Mesenchymal stem cell (in vitro differentiated cells and primary cell): ENCODE data around the gene PTK6.

ENCODE experiments used
- DNase-seq: peaks from one replicate; pipeline ENCODE4 v3.0.0-alpha.2; 2013
- H2AFZ ChIP-seq: one replicate; pipeline ENCODE4 v1.6.1; 2013; ENCODE audit warnings: low read depth, mild to moderate bottlenecking, control low read depth, inconsistent platforms, low read length, moderate library complexity
- H2AK5ac ChIP-seq: 2 replicates; pipeline ENCODE4 v1.6.1; 2013; ENCODE audit warnings: low read length, moderate library complexity, mild to moderate bottlenecking, inconsistent platforms; ENCODE audit not compliant: severe bottlenecking
- H2BK120ac ChIP-seq: one replicate; pipeline ENCODE4 v1.6.1; 2013; ENCODE audit warnings: low read depth, mild to moderate bottlenecking, inconsistent platforms, low read length, moderate library complexity
- H2BK12ac ChIP-seq, 2 experiments: one replicate each; pipeline ENCODE4 v1.6.1; 2013; ENCODE audit warnings: inconsistent platforms in 2 of 2, low read length in 2 of 2, mild to moderate bottlenecking in 2 of 2, moderate library complexity in 2 of 2, control low read depth in 1 of 2
- H2BK15ac ChIP-seq: one replicate; pipeline ENCODE4 v1.6.1; 2013; ENCODE audit warnings: mild to moderate bottlenecking, low read depth, inconsistent platforms; ENCODE audit not compliant: poor library complexity, severe bottlenecking
- H2BK5ac ChIP-seq: 2 replicates; pipeline ENCODE4 v1.6.1; 2013; ENCODE audit warnings: low read depth, mild to moderate bottlenecking, low read length, control low read depth, inconsistent platforms; ENCODE audit not compliant: poor library complexity, severe bottlenecking
- H3K14ac ChIP-seq, 2 experiments: one replicate each; pipeline ENCODE4 v1.6.1; 2013; ENCODE audit warnings: inconsistent platforms in 2 of 2, low read length in 2 of 2, control low read depth in 1 of 2, mild to moderate bottlenecking in 1 of 2, moderate library complexity in 1 of 2
- H3K18ac ChIP-seq, 2 experiments: one replicate each; pipeline ENCODE4 v1.6.1; 2013; ENCODE audit warnings: inconsistent platforms in 2 of 2, low read length in 2 of 2, control low read depth in 1 of 2, low read depth in 1 of 2, mild to moderate bottlenecking in 1 of 2
- H3K23ac ChIP-seq, 2 experiments: one replicate each; pipeline ENCODE4 v1.6.1; 2013; ENCODE audit warnings: inconsistent platforms in 2 of 2, low read length in 2 of 2, mild to moderate bottlenecking in 2 of 2, moderate library complexity in 2 of 2, control low read depth in 1 of 2
- H3K27ac ChIP-seq: 2 replicates; pipeline ENCODE4 v1.5.1; 2013; ENCODE audit warnings: mild to moderate bottlenecking, moderate library complexity, low read length, control low read depth, inconsistent platforms; ENCODE audit not compliant: poor library complexity, severe bottlenecking
- H3K27me3 ChIP-seq, 2 experiments: 2 replicates each; pipeline versions ENCODE4 v1.6.1 to v1.7.0; 2013; ENCODE audit warnings: low read length in 2 of 2, mild to moderate bottlenecking in 2 of 2, moderate library complexity in 2 of 2, control low read depth in 1 of 2, inconsistent platforms in 1 of 2; ENCODE audit not compliant: control insufficient read depth in 1 of 2, insufficient read depth in 1 of 2
- H3K36me3 ChIP-seq, 2 experiments: 2 replicates each; pipeline versions ENCODE4 v1.6.1 to v1.7.0; 2013; ENCODE audit warnings: low read length in 2 of 2, control low read depth in 1 of 2, inconsistent platforms in 1 of 2, low read depth in 1 of 2, mild to moderate bottlenecking in 1 of 2; ENCODE audit not compliant: insufficient read depth in 2 of 2, control insufficient read depth in 1 of 2
- H3K4ac ChIP-seq, 2 experiments: one replicate each; pipeline ENCODE4 v1.6.1; 2013; ENCODE audit warnings: inconsistent platforms in 2 of 2, low read length in 2 of 2, mild to moderate bottlenecking in 2 of 2, moderate library complexity in 2 of 2, control low read depth in 1 of 2, low read depth in 1 of 2
- H3K4me1 ChIP-seq: 2 replicates; pipeline ENCODE4 v1.6.1; 2013; ENCODE audit warnings: low read depth, low read length, control low read depth; ENCODE audit not compliant: control insufficient read depth, insufficient read depth
- H3K4me2 ChIP-seq: 2 replicates; pipeline ENCODE4 v1.6.1; 2013; ENCODE audit warnings: low read length, mild to moderate bottlenecking, inconsistent platforms; ENCODE audit not compliant: poor library complexity, severe bottlenecking
- H3K4me3 ChIP-seq, 2 experiments: 2 replicates each; pipeline versions ENCODE4 v1.5.1 to v1.7.0; 2013; ENCODE audit warnings: low read length in 2 of 2, mild to moderate bottlenecking in 2 of 2, control low read depth in 1 of 2, low read depth in 1 of 2; ENCODE audit not compliant: insufficient read depth in 1 of 2
- H3K79me1 ChIP-seq: replicated peaks from 2 replicates; pipeline ENCODE4 v1.6.1; 2013; ENCODE audit warnings: mild to moderate bottlenecking, control low read depth, low read length, inconsistent platforms; ENCODE audit not compliant: poor library complexity, severe bottlenecking
- H3K9ac ChIP-seq: 2 replicates; pipeline ENCODE4 v1.7.0; 2013; ENCODE audit warnings: mild to moderate bottlenecking, low read length, moderate library complexity
- H3K9me3 ChIP-seq: 2 replicates; pipeline ENCODE4 v1.7.0; 2013; ENCODE audit warnings: mild to moderate bottlenecking, low read length; ENCODE audit not compliant: control insufficient read depth
- H4K8ac ChIP-seq: one replicate; pipeline ENCODE4 v1.6.1; 2013; ENCODE audit warnings: inconsistent platforms, mild to moderate bottlenecking, low read length, moderate library complexity
- H4K91ac ChIP-seq: one replicate; pipeline ENCODE4 v1.6.1; 2013; ENCODE audit warnings: mild to moderate bottlenecking, low read length, inconsistent platforms
- WGBS: methylation state at CpG from one replicate; pipeline ENCODE4 v1.1.7; 2013; ENCODE audit warnings: mixed read lengths; 5-methylcytosine and 5-hydroxymethylcytosine counted together

PTK6 gene

GRCh38 chr20:63500151-63500901 lies 36.9 kb downstream of the PTK6 start:
- no peak overlapping the region for H3K23ac ChIP-seq
- H4K8ac ChIP-seq = no peak overlapping the region
- peaks cover 48 to 79% of the 10 kb centered on the region in 2 experiments for H3K27me3 ChIP-seq
- H3K4me2 ChIP-seq = no peak overlapping the region
- H3K18ac ChIP-seq = no peak overlapping the region
- DNase-seq = no peak
- no peak overlapping the region for H3K4me3 ChIP-seq
- H2BK12ac ChIP-seq = no peak overlapping the region
- H2AK5ac ChIP-seq = no peak overlapping the region
- no peaks in the 10 kb centered on the region for H3K79me1 ChIP-seq
- no peak overlapping the region for H2BK15ac ChIP-seq
- no peak overlapping the region for H3K4ac ChIP-seq
- H3K14ac ChIP-seq = no peak overlapping the region
- no peak overlapping the region for H3K27ac ChIP-seq
- H3K9me3 ChIP-seq = peaks cover 9% of the 10 kb centered on the region
- no peaks in the 10 kb centered on the region for H3K36me3 ChIP-seq
- no peak overlapping the region for H2BK120ac ChIP-seq
- H2AFZ ChIP-seq = no peak overlapping the region
- H3K9ac ChIP-seq = no peak overlapping the region
- 85% methylated on average over 22 of the region's 24 CpGs for WGBS
- no peak overlapping the region for H4K91ac ChIP-seq
- H2BK5ac ChIP-seq = no peak overlapping the region
- H3K4me1 ChIP-seq = peaks cover 32% of the 10 kb centered on the region

- H2BK5ac ChIP-seq = no peak overlapping the region
- 57% methylated on average over 23 of the region's 48 CpGs for WGBS
- H2AFZ ChIP-seq = no peak overlapping the region
- no peak overlapping the region for H2AK5ac ChIP-seq
- DNase-seq = no peak
- H4K8ac ChIP-seq = no peak overlapping the region
- peaks cover 44 to 80% of the 10 kb centered on the region in 2 experiments for H3K27me3 ChIP-seq
- no peak overlapping the region for H3K27ac ChIP-seq
- peaks cover 32% of the 10 kb centered on the region for H3K4me1 ChIP-seq
- peak overlapping the region in 1 of 2 experiments; percentile 14 for H3K23ac ChIP-seq
- H2BK15ac ChIP-seq = no peak overlapping the region
- H3K4ac ChIP-seq = no peak overlapping the region
- no peak overlapping the region for H3K18ac ChIP-seq
- peaks cover under 1% of the 10 kb centered on the region for H3K9me3 ChIP-seq
- H2BK12ac ChIP-seq = no peak overlapping the region
- H3K4me2 ChIP-seq = peak overlapping the region; percentile 80
- no peaks in the 10 kb centered on the region for H3K79me1 ChIP-seq
- no peak overlapping the region for H2BK120ac ChIP-seq
- no peak overlapping the region for H3K9ac ChIP-seq
- H4K91ac ChIP-seq = no peak overlapping the region
- H3K36me3 ChIP-seq = peaks cover 0 to 4% of the 10 kb centered on the region in 2 experiments
- no peak overlapping the region for H3K14ac ChIP-seq
- H3K4me3 ChIP-seq = no peak overlapping the region
These were observed 37.7 kb downstream of the PTK6 start for GRCh38 chr20:63499338-63499969.

- H2AFZ ChIP-seq = no peak within 1 kb of the TSS
- H3K27me3 ChIP-seq = peaks cover 42 to 80% of the 10 kb centered on the region in 2 experiments
- no peak within 1 kb of the TSS for H2BK15ac ChIP-seq
- no peak within 1 kb of the TSS for H4K8ac ChIP-seq
- no peak within 1 kb of the TSS for H2AK5ac ChIP-seq
- H3K4ac ChIP-seq = no peak within 1 kb of the TSS
- no peak within 1 kb of the TSS for H3K27ac ChIP-seq
- peak within 1 kb of the TSS; percentile 80 for H3K4me2 ChIP-seq
- H3K36me3 ChIP-seq = peaks cover 0 to 4% of the 10 kb centered on the region in 2 experiments
- no peak within 1 kb of the TSS for H3K18ac ChIP-seq
- WGBS = 2% methylated on average over 23 of the region's 58 CpGs
- H3K79me1 ChIP-seq = no peaks in the 10 kb centered on the region
- no peak within 1 kb of the TSS for H2BK5ac ChIP-seq
- no peak within 1 kb of the TSS for H3K9ac ChIP-seq
- no peak within 1 kb of the TSS for H2BK120ac ChIP-seq
- H4K91ac ChIP-seq = no peak within 1 kb of the TSS
- no peaks in the 10 kb centered on the region for H3K9me3 ChIP-seq
- DNase-seq = no peak
- H3K14ac ChIP-seq = no peak within 1 kb of the TSS
- H3K4me3 ChIP-seq = peak within 1 kb of the TSS in 1 of 2 experiments; percentile 48
- H3K4me1 ChIP-seq = peaks cover 32% of the 10 kb centered on the region
- H2BK12ac ChIP-seq = no peak within 1 kb of the TSS
- peak within 1 kb of the TSS in 1 of 2 experiments; percentile 14 for H3K23ac ChIP-seq
These were observed 38.2 kb downstream of the PTK6 start, which contains the start of gene EEF1A2 for GRCh38 chr20:63498960-63499337. Gene EEF1A2 (minus strand): TSS chr20:63499083. CDS start chr20:63497763, 1,320 bp downstream.
